DMS79 (cell line): ENCODE results near the gene SUPT3H.
A peak's percentile ranks its signal among the peaks of the same experiment; 100 is the strongest.

Experiments used
- DNase-seq: peaks from one replicate; lab custom pipeline; 2025; lab: John Stamatoyannopoulos, UW

The SUPT3H gene

DNA sequence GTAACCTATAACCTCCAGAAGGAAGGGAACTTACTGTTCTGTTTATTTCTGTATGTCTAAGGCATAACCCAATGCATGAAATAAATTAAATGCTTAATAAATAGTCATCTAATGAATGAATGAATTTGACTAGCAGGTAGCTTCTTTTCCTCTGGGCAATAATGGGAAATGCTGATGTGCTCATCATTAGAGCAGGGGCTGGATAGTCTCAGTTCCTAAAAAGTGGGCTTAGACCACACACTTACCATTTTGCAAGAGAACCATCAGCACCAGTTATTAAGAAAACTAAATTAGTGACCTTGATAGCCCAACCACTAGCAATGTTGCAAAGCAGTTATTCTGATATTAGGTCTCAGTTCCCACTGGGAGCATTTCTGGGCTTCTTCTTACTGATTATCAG lies 540.5 kb downstream of the SUPT3H start:
- no peak for DNase-seq

DNA sequence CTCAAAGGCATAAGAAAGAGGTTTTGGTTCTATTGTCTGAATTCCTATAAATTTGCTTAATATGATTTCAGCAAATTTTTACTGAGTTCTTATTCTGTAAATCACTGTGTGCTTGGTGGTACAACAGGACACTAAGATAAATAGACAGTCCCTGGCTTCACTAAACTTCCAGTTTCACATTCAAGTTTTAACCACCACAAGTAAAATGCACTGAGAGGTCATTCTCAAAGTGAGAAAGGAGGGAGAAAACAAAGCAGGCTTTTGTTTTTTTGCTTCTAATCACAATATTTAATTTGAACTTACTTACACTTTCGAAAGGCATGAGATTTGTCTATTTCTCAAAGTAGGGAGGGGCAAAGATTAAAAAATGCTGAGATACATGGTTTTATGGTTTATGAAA lies 544.5 kb downstream of the SUPT3H start:
- DNase-seq, result no peak

DNA sequence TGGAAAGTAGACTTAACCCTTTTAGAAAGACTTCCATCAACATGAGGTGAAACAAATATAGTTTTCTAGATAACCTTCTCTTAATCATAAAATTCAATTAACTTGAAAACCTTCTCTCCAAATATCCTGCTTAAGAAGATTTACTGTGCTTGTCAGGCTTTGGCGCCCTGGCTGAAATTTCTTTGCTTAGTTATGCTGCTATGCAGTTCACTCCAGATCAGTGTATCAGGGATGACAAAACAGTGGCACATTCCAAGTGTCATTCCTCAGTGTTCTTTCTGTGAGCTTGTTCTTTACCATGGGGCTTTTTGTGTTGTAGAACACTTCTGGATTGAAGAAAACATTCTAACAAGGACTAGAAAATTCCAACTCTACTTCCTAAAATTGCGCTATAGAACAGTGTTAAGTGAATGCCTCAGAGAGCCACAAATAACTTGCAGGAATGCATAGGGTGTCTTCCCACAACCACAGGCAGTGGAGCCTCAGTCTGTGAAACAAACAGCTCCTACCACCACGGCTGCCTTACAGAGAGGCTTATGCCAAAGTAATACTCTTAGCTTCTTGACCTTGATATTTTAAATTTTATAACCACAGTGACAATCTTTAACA lies 546.6 kb downstream of the SUPT3H start:
- DNase-seq, result no peak

DNA sequence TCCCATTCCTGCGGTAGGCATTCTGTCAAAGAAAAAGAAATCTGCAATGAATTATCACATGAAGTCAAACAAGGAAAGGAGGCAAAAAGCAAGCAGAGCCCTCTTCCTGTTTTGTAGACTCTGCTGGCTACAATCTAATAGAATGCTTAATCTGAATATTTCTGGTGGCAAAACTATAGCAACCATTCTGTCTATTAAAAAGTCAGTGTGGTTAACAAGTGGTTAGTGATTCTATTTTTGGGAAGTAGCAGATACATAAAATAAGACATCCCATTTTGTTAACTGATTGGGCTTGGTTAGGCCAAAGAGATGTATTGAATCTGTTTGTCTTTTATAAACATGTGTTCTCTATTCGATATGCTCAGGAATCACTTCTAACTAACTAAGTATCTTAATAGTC lies 547.9 kb downstream of the SUPT3H start:
- no peak for DNase-seq

DNA sequence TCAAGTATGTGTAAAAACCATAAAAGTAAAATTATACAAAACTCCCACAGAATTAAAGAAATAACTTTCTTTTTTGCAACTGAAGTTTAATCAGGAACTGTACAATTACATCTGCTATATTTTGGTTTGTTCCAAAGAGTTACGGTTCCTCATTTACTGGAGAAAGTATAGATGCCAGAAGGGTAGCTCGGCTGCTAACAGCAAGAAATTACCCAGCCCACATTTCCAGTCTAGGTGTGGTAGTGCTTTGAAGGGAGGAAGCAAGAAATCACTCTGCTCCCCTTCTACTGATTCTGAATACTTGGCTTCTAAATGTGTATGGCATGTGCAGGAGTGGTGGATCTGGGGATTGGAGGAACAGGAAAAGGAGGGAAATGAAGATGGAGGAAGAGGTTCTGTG lies 549.0 kb downstream of the SUPT3H start:
- DNase-seq, result no peak

DNA sequence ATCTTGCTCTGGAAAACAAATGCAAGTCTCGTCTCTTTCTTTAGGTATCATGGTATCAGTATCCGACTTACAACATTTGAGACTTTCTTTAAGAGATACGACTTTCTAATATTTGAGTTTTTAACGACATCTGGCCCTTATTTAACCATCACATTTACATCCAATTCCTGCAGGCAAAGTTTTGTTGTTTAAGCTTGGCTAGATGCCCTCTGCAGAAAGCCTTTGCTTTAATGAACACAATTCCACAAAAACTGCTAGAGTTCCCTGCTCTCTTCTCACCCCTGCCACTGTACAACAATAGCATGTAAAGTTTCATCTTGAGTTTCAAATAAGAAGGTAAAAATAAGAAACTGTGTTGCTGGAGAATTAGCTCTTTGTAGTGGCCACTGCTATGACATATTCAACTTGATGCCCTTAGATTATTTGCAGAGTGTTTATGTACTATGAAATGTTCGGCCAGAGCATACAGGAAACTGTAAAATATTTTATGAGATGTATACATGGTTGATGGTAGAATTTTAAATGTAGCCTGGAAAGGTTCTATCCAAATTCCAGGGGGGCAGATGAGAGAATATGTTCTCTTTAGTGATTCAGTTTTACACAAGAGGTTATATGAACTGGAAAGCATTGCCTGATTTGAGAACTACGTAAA lies 551.6 kb downstream of the SUPT3H start:
- DNase-seq, result no peak

DNA sequence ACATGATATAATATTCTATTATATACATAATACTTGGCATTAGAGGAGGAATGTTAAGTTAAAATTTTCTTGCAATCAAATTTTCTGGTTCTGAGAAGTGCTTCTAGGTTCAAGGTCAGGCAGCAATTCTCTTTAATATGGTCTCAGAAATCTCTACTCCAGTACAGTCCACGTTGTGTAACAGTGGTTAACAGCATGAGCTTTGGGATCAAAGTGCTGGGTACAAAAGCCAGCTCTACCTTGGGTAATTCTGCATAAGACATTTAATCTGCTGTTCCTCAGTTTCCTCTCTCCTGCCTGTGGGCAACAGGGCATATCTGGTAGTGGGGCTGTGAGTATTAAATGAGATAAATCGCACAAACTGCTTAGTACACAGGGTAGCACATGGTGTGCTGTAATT lies 552.5 kb downstream of the SUPT3H start:
- DNase-seq, result no peak

DNA sequence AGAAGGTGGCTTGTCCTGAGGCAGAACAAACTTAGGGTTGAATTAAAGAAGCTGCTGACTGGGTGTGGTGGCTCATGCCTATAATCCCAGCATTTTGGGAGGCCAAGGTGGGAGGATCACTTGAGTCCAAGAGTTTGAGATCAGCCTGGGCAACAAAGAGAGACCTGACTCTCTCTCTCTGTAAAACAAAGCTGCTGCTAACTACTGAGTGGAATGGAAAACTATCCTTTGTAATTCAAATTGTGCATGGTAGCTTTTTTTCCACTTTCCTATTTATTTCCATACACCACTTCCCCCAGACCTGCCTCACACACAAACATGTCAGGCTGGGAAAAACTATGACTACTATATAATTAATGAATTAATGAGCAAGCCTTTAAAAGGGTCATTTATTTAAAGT lies 553.2 kb downstream of the SUPT3H start:
- no peak for DNase-seq

DNA sequence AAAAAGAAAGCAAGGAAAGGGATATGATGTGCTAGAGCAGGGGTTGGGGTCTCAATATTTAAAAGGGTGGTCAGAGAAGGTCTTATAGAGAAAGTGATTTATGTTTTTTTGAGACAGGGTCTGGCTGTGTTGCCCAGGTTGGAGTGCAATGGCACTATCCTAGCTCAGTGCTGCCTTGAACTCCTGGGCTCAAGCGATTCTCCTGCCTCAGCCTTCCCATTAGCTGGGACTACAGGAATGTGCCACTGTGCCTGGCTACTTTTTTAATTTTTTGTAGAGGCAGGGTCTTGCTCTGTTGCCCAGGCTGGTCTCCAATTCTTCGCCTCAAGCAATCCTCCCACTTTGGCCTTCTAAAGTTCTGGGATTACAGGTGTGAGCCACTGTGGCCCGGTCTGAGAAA lies 557.0 kb downstream of the SUPT3H start:
- no peak for DNase-seq

DNA sequence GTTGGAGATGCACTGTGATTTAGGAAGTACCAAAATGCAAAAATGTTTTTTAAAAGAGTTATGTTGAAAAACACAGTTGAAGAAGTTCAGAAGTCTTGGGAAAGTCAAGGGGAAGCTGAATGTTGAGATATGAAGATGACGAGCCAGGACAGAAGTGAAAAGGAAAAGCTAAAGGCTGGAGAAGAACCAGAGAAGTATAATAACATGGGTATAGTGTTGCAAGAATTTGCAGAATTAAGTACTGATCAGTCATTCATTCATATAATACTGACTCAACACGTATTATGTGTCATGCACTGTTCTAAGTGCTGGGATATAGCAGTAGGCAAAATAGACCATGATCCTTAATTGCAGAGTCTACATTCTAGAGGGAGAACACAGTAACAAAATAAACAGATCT lies 557.4 kb downstream of the SUPT3H start:
- DNase-seq, result no peak

DNA sequence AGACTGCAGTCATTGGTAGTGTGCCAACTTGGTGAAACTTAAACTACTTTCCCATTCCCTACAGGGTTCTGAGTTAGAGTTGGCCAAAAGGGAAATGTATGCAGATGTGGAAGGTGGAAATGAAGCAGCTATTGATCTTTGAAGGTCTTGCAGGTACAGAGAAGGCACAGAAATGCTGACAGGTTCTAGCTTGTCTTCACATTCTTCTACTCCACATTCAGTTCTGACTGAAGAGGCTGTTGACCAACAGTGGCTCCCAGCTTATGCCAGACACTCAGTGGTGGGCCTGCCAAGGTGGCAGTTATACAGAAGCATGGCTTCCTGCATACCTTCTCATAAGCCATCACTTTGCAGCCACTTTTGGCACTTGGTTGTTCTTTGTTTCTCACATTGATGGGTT lies 566.3 kb downstream of the SUPT3H start:
- DNase-seq, result no peak

DNA sequence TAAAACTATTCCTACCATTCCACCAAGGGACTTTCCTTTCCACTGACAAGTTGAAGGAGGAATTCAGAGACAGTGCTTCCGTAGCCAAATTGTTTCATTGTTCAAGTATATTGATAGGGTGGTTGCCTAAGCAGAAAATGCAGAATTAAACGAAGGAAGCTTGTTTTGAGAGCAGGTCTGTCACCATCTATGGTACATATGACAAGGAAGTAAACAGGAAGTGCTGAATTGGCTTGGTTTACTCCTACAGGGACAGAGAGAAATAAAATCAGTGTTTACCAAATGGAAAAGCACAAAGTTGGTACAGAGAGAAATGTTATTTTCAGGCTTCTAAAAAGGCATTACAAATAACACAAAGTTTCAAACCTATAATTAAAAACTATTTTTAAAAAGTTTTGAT lies 568.5 kb downstream of the SUPT3H start:
- no peak for DNase-seq

DNA sequence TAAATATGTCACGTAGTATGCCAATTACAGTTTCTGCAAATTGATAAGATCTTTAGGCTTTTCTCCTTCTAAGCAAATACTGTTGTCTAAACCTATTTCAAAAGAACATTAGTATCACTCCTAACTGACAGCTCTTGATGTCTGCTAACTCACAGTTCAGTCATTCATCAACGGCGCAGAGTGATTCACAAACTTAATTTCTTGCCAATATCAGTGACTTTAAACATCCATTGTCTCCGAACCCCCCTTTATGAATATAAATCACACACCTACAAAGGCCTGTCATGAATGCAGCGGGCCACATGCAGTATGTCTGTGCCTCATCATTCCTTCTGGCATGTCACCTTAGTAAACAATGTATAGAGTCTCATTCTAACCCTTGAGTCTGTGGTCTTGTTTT lies 569.6 kb downstream of the SUPT3H start:
- no peak for DNase-seq

DNA sequence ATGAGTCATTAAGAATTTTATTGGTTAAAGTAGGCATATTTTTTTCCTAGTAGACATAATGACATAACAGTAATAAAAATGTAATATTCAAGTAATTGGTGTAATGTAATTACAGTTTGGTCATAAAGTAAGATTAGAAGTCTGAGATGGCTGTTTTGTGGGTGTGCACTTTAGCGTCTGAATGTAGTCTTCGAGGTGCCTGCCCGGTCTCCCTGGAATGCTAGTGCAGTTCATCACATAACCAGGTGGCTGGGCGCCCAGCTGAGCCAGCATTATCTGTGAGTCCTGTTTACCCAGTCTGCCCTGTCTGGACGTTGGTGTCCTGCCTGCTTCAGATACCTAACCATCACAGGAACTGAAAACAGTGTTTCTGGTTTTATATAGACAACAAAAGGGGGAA lies 571.1 kb downstream of the SUPT3H start:
- no peak for DNase-seq

DNA sequence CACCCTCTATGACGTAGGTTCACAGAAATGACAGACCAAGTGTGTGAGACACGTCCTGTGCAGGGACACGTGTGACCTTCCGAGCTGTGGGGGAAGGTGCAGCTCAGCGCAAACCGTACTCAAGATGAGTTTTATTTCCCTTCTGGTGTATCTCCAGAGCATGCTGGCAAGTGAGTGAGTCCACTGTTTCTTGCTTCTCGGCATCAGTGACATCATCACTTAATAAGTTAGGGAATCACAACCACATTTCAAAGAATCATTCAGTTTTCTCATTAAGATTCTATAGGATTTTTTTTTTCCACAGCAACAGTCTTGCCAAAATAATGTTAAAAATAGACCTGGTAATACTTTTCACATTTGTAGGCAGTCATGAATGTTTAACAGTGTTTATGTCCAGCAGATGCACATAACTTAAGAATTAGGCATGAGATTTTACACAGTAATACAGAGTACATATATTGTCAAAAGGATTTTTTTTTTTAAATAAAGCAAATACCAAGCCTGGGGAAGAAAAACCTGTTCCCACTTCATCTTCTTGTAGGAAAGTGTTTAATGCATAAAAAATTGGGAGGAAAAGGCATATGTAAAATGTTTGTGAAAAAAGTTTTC lies 572.4 kb downstream of the SUPT3H start:
- DNase-seq, result no peak

DNA sequence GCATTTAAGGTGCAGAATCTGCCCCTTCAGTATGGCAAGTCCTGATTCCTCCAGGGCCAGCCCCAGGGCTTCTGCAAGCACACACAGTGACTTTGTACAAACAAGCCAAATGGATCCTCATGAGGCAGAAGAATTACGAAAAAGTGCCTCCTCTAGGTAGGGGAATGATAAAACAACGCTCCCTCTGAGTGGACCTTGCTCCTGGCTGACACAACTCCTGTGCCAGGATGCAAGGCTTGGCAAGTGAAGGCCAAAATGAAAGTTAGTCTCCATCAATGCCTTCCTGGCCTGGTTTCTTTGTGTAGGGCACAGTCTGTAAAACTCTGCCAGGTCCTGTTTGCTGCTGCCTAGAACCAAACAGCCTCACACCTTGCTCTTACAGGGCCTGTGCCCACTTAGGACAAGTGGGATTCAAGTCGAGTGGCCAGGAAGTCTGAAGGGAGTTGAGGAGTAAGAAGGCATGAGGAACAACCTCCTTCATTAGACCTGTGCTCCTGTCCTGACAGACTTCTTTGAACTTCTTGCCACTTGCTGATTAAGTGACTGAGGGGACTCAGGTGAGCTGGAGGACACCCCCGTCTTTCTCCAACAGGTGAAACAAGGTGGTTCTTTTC lies 573.1 kb downstream of the SUPT3H start:
- no peak for DNase-seq

DNA sequence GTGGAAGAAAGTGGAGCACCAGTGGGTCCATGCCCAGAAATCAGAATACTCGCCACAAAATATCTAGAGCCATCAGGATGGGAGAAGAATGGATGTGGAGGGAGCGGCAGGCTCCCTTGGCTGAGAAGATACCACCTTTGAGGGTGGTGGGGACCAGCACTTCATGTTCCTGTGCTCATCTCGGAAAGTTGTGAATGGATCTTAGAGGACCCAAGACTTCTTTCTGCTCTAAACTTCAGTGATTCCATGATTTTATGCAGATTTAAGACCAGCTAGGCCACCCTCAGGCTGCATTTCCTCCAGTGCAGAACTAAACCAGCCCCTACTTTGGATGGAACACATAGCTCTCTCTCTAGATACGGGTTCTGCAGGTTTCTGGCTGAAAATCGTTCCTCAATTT lies 573.7 kb downstream of the SUPT3H start:
- DNase-seq, result no peak

DNA sequence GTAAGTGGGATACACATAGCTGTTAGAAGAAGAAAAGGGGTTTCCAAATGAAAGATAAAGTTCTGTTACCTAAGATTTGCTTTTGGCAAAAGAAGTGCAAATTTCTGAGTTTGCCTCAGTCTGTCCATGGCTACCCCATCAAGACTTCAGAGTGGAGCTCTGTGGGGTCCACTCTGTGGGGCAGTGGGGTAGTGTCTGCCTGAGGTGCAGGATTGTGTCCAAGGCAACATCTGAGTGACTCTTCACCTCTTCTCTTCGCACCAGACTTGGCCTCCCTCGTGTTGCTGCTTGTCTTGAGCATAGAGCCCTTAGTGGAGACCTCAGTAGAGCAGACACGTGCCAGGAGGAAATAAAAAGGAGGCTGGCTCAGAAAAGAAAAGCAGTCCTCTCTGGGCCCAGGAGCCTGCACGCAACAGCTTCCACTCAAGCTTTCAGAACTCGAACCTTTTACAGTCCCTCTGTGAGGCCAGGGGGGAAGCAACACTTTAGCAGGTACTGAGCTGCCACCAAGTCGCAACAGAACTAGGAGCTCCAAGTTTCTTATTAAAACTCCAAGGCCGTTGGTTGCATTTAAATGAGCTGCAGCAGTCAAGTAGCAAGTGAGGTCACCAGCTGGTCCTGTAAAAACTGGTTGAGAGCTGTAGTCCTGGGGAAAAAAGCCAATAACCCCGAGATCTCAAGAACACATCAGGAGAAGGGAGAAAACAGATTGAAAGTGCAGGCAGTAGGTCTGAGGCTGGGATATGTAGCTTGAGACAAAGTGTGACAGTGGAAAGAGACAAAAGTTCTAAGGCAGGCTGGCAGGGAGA lies 576.7 kb downstream of the SUPT3H start:
- DNase-seq, result peak; percentile 55

DNA sequence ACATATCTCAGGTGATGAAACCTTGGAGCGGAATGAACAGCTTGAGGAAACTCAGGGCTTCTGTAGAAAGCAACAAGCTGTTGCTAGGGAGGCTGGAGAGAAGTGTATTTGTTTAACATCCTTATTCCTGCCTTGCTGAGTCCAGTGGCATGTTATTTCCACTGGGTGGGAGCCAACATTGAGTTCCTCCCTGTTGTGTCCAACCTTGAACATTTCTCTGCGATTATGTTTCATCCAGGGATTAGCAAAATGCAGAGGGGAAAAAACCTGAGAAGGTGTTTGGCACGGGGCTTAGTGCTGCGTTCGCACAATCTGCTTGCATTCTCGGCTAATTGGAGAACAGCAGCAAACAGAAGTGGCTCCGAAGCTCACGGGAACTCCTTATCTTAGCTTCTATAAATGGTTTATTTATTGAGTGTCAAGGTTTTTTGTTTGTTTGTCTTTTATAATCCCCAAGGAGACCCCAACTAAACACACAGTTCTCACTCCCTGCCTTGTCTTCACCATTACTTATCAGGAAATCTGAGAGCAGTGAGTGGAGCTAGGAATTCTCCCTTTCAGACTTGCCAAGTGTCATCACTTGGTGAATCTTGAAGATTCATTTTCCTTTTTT lies 577.5 kb downstream of the SUPT3H start:
- DNase-seq, result peak; percentile 94

DNA sequence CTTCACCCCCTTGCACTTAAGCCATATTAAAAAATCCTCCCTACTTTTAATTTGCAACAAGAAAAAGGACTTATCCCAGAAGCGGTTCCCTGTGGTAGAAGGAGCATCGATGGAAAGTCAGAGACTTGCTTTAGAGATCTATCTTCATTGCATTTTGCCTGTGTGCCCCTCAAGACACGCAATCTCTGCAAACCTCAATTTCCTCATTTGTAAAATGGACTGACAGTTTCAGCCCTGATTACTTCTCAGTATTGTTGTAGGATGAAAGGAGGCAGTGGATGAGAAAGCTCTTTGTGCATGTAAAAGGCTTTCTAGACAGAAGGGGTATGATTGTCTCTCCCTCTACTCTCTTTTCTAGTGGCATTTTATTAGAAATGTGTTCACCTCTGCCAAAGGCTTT lies 580.0 kb downstream of the SUPT3H start:
- DNase-seq, result no peak

DNA sequence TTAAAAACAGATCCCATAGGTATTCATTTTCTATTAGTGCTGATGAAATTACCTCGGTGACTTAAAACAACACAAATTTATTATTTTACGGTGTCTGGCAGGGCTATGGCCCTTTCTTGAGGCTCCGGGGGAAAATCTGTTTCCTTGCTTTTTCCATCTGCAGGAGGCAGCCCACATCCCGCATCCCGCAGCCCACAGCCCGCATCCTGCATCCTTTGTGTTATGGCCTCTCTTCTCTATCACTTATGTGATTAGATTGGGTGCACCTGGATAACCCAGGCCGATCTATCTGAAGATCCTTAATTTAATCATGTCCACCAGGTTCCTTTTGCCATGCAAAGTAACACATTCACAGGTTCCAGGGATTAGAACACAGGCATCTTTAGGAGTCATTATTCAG lies 582.4 kb downstream of the SUPT3H start:
- no peak for DNase-seq

DNA sequence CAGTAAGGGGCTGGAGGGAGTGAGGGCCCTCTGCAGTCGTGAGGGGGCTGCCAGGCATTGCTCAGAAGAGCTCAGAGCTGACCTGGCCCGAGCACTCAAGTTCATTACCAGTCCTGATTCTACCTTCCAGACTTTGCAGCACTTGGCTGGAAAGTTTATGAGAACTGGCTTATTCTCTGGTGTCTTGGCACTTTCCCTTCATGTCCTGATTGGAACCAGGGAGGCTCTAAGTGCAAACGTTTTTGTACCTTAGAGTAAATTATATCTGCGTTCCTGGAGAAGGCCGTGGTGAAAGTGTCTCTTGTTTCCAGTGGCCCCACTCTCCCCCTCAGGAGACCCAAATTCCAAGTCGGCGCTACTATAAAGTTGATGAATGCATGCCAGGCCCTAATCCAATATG lies 587.9 kb downstream of the SUPT3H start:
- no peak for DNase-seq
